GM13977 (cell line): ENCODE measurements around the gene TEX19.

Source experiments
- DNase-seq: peaks from one replicate; pipeline ENCODE4 v3.0.0; 2012; ENCODE audit warnings: low spot score
- CTCF ChIP-seq: IDR thresholded peaks from 2 replicates; pipeline ENCODE4 v1.5.1; 2012; ENCODE audit warnings: mild to moderate bottlenecking, control low read depth; ENCODE audit not compliant: insufficient read depth; ENCODE audit errors: extremely low read depth, missing control alignments
- in situ Hi-C: fragments of 300-500 bp; cut with MboI; formaldehyde crosslinking; loops from one replicate; pipeline ENCODE4 v1.12.0; 2022; ENCODE audit warnings: low sequenced_read_pairs, low pct_unique_long_range_greater_than_20kb, mixed read lengths, inconsistent platforms; ENCODE audit not compliant: unreplicated experiment

The TEX19 gene

DNA sequence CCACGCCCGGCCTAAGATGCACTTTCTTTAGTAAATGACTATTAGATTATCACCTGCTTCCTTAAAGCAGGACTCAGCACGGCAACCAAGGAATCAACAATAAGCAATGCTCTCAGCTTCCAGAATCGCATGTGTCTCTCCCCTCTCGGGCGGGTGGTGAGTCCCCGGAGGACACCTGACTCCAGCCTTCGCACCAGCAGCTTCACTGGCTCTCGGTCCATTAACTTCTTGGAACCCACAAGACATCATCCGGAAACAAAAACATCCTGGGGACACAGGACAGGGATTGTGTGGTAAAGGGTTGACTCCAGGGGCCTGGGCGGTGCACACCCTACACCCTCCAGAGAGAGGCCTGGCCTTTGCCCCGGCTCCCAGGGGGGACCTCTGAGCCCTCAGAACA is 35.2 kb downstream of the TEX19 start:
- DNase-seq: no peak
- no peak for TF ChIP-seq CTCF
- in situ Hi-C loops: no loop called here

DNA sequence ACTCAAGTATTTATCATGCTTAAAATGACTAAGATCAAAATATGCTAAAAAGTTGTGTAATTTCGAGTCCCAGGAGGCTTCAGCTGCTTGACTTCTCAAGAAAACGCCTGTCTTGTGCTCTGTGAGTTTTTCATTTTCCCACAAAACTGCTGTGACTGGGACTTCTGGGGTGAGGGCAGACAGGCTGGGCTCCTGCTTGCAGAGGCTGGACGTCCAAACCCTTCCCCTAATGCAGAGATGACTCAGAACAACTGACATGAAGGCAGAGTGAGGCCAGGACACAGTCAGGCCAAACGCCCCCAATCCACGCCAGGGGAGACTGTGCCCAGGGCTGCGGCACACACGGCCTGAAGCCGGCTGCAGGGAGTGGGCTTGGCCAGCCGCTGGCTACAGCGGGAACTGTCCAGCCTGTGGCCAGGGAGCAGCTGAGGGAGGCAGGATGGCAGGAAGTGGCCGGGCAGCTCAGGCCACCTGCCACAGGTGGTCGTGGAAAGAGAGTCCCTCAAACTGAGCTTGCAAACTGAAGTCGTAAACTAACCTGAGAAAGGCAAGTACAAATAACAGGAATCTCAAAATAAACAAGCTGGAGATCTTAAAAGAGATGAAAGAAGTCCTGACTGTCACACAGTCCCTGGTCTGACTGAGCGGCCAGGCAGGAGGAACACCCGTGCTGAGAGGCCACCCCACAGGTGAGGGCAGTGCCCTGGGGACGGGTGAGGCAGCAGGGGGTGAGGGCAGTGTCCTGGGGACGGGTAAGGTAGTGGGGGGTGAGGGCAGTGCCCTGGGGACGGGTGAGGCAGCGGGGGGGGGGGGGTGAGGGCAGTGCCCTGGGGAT is 37.8 kb downstream of the TEX19 start:
- DNase-seq: no peak
- in situ Hi-C loops: no loop called here

DNA sequence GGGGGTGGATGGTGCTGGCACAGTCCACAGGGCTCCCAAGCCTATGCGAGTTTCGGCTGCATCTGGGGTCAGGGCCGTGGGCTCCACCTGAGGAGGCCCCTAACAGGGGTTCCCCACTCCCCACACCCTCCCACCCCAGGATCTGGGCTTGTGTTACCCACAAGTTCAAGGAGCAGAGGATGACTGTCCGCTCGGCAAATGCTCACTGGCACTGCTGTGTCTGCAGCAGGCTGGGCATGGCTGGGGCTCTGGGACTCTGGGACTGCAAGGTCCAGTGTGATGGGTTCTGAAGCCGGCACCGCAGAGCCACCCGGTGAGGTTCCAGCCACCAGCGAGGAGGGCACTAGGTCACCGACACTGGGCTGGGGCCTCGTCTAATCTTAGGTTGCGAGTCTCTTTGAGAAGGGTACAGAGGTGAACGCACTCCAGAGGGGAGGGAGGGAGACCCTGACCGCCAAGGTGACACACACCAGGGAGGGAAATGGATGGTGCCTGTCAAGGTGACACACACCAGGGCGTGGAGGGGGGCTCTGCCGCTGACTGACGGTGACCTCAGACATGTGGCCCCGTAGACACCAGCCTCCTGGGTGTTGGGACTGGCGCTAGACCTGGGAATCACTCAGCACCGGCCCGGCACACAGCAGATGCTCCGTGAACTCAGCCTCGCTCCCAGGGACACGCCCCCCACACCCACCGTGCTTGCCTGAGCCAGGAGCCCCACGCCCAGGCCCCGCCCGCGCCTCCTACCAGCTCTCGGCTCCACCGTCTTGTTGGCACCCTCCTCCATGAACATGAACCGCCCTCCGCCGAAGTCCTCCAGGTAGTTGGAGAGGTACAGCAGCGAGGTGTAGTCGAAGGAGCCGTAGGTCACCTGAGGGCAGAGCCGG is 38.6 kb downstream of the TEX19 start:
- in situ Hi-C loops: no loop called here
- no peak for DNase-seq
- TF ChIP-seq CTCF: no peak

More for the DNA sequence above, 37.8 kb downstream of the TEX19 start:
- no peak for TF ChIP-seq CTCF

GRCh38 chr17:82399041-82399441 is 40.0 kb downstream of the TEX19 start:
- in situ Hi-C loops: no loop called here
- no peak for DNase-seq
- no peak for TF ChIP-seq CTCF

GRCh38 chr17:82399601-82400101 is 40.6 kb downstream of the TEX19 start:
- in situ Hi-C loops: no loop called here
- no peak for TF ChIP-seq CTCF
- DNase-seq: no peak

DNA sequence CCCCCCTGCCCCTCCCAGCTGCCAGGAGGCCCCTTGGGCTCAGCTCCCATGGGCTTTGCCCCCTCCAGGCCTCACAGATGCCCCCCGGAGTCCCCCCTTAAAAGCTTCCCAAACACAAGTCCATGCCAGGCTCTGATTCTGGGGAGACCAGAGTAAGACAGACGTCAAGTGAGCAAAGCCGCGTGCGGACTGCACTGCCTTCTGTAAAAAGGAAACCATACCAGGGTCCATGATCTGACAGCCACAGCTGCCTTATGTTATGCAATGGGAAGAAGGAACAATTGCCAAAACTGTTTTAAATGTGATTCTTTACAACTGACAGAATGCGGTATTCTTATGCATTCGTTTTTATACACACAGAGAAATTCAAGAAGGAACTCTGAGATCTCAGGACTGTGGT is 41.2 kb downstream of the TEX19 start:
- in situ Hi-C loops: no loop called here
- DNase-seq: no peak

More for the DNA sequence above, 41.2 kb downstream of the TEX19 start:
- no peak for TF ChIP-seq CTCF
